ENCODE data around the gene SLC30A10. TPM values are rescaled to one million over a fixed set of nuclear protein-coding genes. Genes with fewer than 3 reads are reported as not detected.

Gene SLC30A10
- total and polyA plus RNA-seq, 2 of the 13 experiments (the other 11 are each of a cell fraction or from before 2014, with no cell fraction given), result 20.9 to 30.2 TPM

DNA sequence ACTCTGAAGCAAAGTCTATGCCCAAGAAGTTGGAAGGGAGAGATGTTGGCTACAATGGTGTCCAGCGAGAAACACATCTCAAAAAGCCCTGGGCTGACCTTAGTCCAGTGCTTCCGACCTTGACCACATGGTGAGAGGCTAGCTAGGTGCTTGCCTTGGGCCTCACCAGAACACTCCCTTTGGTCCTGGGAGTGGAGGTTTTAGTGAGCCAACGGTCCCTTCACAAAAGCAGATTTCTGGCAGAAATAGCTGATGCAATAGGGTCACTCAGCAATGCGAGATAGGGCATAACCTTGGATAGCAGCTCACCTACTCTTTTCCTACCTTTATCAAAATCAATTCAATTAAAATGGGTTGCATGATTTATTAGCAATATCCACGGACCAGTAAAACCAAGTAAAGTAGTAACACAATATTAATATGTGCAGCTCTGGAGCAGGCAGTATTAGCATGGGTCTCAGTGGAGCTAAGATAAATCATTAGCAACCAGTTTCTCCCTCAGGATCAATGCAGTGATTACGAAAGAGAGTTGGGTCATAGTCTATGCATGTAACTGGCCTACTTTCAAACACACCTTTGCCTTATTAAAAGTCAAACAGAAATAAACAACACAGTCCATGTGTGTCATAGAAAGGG is 1.9 kb downstream of the SLC30A10 start (continued):
- TF ChIP-seq, protein P1, sequence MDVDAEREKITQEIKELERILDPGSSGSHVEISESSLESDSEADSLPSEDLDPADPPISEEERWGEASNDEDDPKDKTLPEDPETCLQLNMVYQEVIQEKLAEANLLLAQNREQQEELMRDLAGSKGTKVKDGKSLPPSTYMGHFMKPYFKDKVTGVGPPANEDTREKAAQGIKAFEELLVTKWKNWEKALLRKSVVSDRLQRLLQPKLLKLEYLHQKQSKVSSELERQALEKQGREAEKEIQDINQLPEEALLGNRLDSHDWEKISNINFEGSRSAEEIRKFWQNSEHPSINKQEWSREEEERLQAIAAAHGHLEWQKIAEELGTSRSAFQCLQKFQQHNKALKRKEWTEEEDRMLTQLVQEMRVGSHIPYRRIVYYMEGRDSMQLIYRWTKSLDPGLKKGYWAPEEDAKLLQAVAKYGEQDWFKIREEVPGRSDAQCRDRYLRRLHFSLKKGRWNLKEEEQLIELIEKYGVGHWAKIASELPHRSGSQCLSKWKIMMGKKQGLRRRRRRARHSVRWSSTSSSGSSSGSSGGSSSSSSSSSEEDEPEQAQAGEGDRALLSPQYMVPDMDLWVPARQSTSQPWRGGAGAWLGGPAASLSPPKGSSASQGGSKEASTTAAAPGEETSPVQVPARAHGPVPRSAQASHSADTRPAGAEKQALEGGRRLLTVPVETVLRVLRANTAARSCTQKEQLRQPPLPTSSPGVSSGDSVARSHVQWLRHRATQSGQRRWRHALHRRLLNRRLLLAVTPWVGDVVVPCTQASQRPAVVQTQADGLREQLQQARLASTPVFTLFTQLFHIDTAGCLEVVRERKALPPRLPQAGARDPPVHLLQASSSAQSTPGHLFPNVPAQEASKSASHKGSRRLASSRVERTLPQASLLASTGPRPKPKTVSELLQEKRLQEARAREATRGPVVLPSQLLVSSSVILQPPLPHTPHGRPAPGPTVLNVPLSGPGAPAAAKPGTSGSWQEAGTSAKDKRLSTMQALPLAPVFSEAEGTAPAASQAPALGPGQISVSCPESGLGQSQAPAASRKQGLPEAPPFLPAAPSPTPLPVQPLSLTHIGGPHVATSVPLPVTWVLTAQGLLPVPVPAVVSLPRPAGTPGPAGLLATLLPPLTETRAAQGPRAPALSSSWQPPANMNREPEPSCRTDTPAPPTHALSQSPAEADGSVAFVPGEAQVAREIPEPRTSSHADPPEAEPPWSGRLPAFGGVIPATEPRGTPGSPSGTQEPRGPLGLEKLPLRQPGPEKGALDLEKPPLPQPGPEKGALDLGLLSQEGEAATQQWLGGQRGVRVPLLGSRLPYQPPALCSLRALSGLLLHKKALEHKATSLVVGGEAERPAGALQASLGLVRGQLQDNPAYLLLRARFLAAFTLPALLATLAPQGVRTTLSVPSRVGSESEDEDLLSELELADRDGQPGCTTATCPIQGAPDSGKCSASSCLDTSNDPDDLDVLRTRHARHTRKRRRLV (CRISPR knock-in tag; IDR thresholded peaks at IDR 0.05), result no peak
- TF ChIP-seq ZNF574 (CRISPR knock-in tag; IDR thresholded peaks at IDR 0.05) (peak; percentile 68), RFXAP (CRISPR knock-in tag; IDR thresholded peaks at IDR 0.05; ENCODE audit: borderline replicate concordance) (peak; percentile 70; the same call in 1 of the 2 replicates), ZNF782 (CRISPR knock-in tag; IDR thresholded peaks at IDR 0.05; ENCODE audit: borderline replicate concordance) (peak; percentile 65; the same call in 1 of the 2 replicates), NFIC (IDR thresholded peaks at IDR 0.05; ENCODE audit: low read length) (peak; percentile 62), MYPOP (CRISPR knock-in tag; IDR thresholded peaks at IDR 0.05) (0 out of 2 replicates have a peak, but pooled peaks have one; percentile 51), ZSCAN22 (CRISPR knock-in tag; IDR thresholded peaks at IDR 0.05) (no peak), CHD2 (IDR thresholded peaks at IDR 0.05; ENCODE audit: low read depth, low read length) (no peak), BCL6 (CRISPR knock-in tag; IDR thresholded peaks at IDR 0.05) (peak; percentile 85), ZNF790 (CRISPR knock-in tag; IDR thresholded peaks at IDR 0.05; ENCODE audit: borderline replicate concordance) (no peak), HIVEP1 (CRISPR knock-in tag; IDR thresholded peaks at IDR 0.05) (no peak), ZNF138 (CRISPR knock-in tag; IDR thresholded peaks at IDR 0.05; ENCODE audit: low read depth) (0 out of 2 replicates have a peak, but pooled peaks have one; percentile 31), RBFOX2 (IDR thresholded peaks at IDR 0.05; ENCODE audit: low read depth, low read length) (0 out of 2 replicates have a peak, but pooled peaks have one; percentile 17), IKZF1 (IDR thresholded peaks at IDR 0.05) (no peak)
- TF ChIP-seq, protein P2, sequence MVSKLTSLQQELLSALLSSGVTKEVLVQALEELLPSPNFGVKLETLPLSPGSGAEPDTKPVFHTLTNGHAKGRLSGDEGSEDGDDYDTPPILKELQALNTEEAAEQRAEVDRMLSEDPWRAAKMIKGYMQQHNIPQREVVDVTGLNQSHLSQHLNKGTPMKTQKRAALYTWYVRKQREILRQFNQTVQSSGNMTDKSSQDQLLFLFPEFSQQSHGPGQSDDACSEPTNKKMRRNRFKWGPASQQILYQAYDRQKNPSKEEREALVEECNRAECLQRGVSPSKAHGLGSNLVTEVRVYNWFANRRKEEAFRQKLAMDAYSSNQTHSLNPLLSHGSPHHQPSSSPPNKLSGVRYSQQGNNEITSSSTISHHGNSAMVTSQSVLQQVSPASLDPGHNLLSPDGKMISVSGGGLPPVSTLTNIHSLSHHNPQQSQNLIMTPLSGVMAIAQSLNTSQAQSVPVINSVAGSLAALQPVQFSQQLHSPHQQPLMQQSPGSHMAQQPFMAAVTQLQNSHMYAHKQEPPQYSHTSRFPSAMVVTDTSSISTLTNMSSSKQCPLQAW (CRISPR knock-in tag; IDR thresholded peaks at IDR 0.05), result peak; percentile 71; the same call in 1 of the 2 replicates
